Fibroblast of pulmonary artery (primary cell): ENCODE results near the gene LRRC43.

Experiments
- DNase-seq: peaks from one replicate; pipeline ENCODE4 v3.0.0-alpha.2; 2010; ENCODE audit warnings: low read depth
- H3K4me3 ChIP-seq: replicated peaks from 2 replicates; pipeline ENCODE4 v1.5.1; 2011; ENCODE audit warnings: low read depth, mild to moderate bottlenecking, control low read depth, low read length, moderate library complexity
- CTCF ChIP-seq: IDR thresholded peaks from 2 replicates; pipeline ENCODE4 v1.5.1; 2011; ENCODE audit warnings: mild to moderate bottlenecking, control low read depth, low read length, inconsistent platforms; ENCODE audit errors: missing control alignments

Gene LRRC43

GRCh38 chr12:122225683-122226365 lies 42.9 kb downstream of the LRRC43 start, which contains the start of gene DIABLO:
Gene DIABLO, minus strand, starts transcription at chr12:122226052. Its CDS starts 38 bp downstream, at chr12:122226014.
- TF ChIP-seq CTCF = no peak

GRCh38 chr12:122226366-122227125 lies 43.6 kb downstream of the LRRC43 start:
- TF ChIP-seq CTCF = no peak
- H3K4me3 ChIP-seq = peak overlapping the region; percentile 35
- no peak for DNase-seq

More at GRCh38 chr12:122225683-122226365, 42.9 kb downstream of the LRRC43 start, which contains the start of gene DIABLO:
- H3K4me3 ChIP-seq = peak within 1 kb of the TSS; percentile 95
- peak; percentile 99 for DNase-seq

GRCh38 chr12:122227341-122227740 lies 44.4 kb downstream of the LRRC43 start:
- H3K4me3 ChIP-seq = no peak overlapping the region
- DNase-seq = no peak
- TF ChIP-seq CTCF = no peak

- DNase-seq = no peak
- no peak for TF ChIP-seq CTCF
- H3K4me3 ChIP-seq = no peak overlapping the region
Observed at GRCh38 chr12:122228092-122228491, 45.2 kb downstream of the LRRC43 start.

- DNase-seq = no peak
- H3K4me3 ChIP-seq = no peak overlapping the region
- TF ChIP-seq CTCF = no peak
Observed at GRCh38 chr12:122230798-122231197, 47.9 kb downstream of the LRRC43 start.

GRCh38 chr12:122232691-122233090 lies 49.8 kb downstream of the LRRC43 start:
- H3K4me3 ChIP-seq = no peak overlapping the region
- TF ChIP-seq CTCF = no peak
- DNase-seq = no peak

- TF ChIP-seq CTCF = no peak
- no peak overlapping the region for H3K4me3 ChIP-seq
- DNase-seq = no peak
Observed at GRCh38 chr12:122235741-122236140, 52.8 kb downstream of the LRRC43 start.
